ELR (cell line): ENCODE measurements around the gene WDHD1.
"Not testable (repeated sequence)": the region's sequence is repeated elsewhere in the genome, so short reads cannot be mapped to it uniquely, and the experiment has no call there.

Experiments
- DNase-seq: peaks from one replicate; pipeline ENCODE4 v3.0.0-alpha.2; 2015; ENCODE audit warnings: low read depth

WDHD1 gene, protein sequence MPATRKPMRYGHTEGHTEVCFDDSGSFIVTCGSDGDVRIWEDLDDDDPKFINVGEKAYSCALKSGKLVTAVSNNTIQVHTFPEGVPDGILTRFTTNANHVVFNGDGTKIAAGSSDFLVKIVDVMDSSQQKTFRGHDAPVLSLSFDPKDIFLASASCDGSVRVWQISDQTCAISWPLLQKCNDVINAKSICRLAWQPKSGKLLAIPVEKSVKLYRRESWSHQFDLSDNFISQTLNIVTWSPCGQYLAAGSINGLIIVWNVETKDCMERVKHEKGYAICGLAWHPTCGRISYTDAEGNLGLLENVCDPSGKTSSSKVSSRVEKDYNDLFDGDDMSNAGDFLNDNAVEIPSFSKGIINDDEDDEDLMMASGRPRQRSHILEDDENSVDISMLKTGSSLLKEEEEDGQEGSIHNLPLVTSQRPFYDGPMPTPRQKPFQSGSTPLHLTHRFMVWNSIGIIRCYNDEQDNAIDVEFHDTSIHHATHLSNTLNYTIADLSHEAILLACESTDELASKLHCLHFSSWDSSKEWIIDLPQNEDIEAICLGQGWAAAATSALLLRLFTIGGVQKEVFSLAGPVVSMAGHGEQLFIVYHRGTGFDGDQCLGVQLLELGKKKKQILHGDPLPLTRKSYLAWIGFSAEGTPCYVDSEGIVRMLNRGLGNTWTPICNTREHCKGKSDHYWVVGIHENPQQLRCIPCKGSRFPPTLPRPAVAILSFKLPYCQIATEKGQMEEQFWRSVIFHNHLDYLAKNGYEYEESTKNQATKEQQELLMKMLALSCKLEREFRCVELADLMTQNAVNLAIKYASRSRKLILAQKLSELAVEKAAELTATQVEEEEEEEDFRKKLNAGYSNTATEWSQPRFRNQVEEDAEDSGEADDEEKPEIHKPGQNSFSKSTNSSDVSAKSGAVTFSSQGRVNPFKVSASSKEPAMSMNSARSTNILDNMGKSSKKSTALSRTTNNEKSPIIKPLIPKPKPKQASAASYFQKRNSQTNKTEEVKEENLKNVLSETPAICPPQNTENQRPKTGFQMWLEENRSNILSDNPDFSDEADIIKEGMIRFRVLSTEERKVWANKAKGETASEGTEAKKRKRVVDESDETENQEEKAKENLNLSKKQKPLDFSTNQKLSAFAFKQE

DNA sequence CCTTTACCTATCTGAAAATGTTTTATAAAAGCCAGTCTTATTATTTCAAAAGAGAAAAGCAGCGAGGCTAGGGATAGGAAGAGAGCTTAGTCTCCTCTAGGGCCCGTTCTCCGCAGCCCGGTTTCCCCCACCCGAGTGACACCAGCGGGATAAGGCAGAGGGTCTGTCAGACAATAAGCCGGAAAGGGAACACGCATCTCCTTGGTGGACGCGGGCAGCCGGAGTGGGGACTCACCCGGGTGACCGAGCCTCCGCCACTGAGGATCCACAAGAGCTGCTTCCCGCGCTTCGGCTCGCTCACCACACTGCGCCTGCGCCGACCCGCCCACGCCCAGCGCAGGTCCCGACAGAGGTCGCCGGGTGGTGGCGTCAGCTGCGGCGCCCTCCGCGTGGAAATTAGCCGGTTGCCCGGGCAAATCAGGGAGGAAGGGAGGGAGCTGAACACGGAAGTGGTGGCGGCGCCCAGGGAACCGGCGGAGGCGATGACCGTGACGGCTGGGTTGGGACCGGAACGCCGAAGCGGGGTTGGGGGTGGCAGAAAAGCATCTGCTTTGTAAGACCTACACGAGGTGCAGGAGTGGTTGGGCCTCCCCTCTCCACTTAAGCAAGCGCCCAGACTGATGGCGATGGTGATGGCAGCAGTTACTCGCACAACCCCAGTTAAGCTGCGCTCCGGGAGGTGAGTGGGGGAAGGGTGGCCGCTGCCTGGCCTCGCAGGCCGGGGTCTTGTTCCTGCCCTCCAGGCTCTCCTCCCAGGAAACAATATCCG lies at the start of gene WDHD1, which contains the start of gene SOCS4:
Gene WDHD1, minus strand, starts transcription at position 307 of the 769 bp plus-strand sequence. CDS start 312 bp downstream, outside the sequence.
Gene SOCS4, plus strand, starts transcription at position 444 of the 769 bp plus-strand sequence. CDS start 15,806 bp downstream, outside the sequence.
- DNase-seq, result peak; percentile 95

DNA sequence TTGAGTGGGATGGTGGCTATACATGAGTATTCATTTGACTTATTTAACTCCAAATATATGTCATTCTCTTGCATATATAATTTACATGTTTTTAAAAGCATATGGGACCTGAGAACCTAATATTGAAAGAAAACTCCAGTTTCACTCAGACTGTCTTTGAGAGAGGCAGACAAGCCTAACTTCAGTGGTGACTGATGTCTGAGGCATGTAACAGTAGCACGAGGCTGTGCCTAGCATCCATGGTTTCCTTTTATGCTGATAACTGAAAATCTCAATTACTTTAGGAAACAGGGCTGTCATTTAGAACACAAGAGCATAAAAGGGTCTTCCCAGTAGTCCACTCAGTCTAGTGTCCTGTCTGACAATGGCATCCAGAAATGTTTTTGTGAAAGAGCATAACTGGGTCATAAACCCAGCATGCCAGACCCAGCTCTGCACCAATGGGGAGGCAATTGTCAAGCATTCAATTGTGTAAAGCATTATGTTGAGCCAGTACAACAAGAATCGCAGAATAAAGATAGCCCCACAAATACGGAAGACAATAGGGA lies 48.8 kb upstream of the WDHD1 start:
- peak; percentile 62 for DNase-seq

DNA sequence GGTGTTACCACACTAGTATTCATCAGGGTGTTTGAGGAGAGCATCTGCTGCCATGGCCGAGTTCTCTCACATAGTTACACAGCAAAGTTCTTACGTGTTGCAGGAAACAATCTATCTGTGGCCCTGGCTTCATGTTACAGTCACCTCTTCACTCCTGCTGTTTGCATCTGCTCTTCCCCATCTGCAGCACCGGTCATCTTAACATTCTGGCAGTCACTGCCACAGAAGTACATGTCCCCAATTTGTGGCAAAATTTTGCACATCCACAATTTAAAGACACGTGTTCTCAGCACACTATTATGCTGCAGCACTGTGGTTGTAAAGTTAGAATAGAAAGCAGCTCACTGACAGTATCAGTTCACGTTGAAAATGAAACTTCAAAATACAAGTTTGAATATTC lies 47.8 kb upstream of the WDHD1 start:
- DNase-seq, result peak; percentile 35

DNA sequence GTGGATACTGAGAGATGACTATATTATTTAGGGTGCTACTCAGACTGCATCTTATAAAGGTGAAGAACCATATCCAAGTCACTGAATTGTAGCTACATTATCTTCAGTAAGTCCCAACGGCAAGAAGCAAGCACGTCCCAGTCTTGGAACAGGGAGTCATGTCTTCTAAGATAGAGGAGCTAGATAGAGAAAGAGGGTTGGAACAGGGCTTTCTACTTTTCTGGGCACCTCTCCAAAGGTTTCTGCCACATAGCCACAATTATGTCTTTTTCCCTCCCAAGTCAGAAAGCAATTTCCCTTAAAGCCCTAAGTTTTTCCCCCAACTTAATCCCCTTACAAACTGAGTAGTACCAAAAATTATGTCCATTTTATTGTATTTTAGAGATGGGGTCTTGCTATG lies 47.0 kb upstream of the WDHD1 start:
- no peak for DNase-seq

DNA sequence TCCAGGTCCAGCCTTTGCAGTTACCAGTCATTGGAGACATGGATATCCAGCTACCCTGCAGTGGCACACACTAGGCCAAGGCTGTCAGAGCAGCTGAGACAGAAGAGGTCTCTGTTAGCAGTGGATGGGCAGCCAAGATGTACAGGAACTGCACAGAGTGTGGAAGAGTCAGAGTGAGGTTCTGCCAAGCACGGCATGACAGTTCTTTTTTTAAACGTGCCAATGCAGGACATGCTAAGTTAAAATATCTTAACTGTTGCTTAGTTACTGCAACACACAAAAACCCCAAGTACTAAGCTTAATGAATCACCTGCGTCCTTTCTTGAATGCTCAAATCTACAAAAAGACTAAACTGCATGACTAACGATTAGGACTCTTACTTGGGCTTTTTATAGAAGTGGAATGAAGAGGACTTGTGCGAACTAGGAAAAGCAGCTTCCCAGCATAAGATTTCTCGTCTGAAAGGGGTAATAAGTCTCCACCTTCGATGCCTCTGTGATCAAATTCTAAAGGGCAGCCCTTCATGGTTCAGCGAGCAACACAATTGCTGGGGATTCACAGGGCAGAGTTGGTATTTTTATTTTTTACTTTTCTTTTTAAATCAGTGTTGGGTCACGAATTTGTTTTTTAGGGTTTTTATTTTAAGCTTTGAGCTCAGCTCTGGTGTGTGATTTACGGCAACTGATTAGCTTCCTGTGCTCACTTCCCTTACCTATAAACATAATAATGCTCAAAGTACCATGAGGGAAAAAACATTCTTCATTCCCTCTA lies 45.2 kb upstream of the WDHD1 start:
- peak; percentile 94 for DNase-seq

DNA sequence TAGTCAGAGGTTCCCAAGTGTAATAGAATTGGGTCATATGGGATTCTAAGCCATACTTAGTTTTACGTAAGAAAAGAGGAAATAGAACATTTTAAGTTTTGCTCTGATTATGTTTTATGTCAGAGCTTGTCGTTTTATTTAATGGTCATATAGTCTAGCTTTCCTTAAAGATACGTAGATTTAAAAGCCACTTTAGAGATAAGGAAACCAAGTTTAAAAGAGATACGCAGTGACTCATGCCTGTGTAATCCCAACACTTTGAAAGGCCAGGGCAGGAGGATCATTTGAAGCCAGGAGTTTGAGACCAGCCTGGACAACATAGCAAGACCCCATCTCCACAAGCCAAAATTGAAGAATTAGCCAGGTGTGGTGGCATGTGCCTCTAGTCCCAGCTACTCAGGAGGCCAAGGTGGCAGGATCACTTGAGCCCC lies 44.1 kb upstream of the WDHD1 start:
- DNase-seq, result peak; percentile 56

DNA sequence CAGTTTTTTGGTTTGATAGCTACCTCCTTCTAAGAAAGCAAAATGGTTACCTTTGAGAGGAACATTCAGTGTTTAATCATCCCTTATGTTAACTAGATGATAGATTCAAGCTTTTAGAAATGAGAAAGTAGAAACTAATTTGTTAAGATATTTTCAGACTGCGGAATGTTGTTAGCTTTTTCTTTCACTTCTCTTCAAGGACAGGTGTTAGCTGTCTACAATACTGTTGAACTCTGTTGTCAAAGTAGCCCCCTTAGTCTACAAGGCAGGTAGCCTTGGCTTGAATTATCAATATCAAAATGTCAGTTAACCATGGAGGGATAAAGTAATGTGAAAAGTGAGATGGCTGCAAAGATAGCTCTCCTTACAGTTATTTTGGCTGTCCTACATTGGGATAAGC lies 39.3 kb upstream of the WDHD1 start:
- DNase-seq, result no peak

DNA sequence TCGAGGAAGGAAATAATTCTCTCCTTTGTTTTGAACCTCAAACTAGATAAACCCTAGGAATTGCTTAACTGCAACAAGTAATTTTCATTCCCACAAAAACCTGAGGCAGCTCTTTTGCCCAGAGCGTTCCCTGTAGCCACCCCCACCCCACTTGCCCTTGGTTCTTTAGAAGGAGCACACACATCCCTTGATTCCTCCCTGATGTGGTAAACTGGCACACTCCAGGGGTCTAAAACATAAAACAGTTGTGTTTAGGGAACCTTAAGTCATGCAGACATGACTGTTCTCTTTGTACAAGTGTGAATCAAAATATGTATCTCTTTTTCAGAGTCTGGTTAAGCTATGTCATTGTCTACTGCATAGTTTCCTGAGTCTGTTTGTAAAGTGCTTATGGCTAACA lies 38.5 kb upstream of the WDHD1 start:
- no peak for DNase-seq

DNA sequence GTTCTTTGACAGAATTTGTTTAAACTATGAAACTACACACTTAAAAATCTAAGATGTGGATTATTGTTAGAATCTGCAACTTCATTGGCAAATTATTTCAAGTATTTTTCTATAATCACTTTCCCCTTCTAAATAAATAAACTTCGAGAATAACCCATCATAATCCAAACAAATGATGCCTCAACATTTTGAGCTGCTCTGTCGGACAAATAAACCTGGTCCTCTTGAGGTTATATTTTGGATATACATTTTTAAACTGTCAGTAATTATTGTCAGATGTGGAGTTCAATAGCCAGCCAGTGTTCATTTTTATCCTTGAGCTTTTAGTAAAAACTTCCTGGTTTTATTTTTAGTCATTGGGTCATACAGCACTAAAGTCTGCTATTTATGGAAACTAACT lies 38.0 kb upstream of the WDHD1 start:
- not testable (repeated sequence) for DNase-seq

DNA sequence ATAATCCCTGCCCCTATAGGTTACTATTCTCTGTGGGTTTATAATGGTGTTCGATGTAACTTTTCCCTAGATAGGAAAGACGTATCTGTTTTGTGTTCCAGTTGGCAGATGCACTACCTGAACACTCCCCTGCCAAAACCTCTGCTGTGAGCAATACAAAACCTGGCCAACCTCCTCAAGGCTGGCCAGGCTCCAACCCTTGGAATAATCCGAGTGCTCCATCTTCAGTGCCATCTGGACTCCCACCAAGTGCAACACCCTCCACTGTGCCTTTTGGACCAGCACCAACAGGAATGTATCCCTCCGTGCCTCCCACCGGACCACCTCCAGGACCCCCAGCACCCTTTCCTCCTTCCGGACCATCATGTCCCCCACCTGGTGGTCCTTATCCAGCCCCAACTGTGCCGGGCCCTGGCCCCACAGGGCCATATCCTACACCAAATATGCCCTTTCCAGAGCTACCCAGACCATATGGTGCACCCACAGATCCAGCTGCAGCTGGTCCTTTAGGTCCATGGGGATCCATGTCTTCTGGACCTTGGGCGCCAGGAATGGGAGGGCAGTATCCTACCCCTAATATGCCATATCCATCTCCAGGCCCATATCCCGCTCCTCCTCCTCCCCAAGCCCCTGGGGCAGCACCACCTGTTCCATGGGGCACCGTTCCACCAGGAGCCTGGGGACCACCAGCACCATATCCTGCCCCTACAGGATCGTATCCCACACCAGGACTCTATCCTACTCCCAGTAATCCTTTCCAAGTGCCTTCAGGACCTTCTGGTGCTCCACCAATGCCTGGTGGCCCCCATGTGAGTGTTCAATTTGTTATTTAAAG lies 35.8 kb upstream of the WDHD1 start:
- no peak for DNase-seq

DNA sequence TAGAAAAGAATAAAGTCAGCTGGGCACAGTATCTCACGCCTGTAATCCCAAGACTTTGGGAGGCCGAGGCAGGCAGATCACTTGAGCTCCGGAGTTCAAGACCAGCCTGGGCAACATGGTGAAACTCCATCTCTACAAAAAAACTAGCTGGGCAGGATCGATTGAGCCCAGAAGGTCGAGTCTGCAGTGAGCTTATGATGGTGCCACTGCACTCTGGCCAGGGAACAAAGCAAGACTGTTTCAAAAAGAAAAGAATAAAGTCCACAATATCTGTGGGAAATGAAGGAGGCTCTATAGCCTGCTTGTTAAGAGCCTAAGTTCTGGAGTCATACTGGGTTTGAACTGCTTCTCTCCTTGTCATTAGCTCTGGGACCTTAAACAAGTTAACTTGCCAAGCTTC lies 32.4 kb upstream of the WDHD1 start:
- no peak for DNase-seq

DNA sequence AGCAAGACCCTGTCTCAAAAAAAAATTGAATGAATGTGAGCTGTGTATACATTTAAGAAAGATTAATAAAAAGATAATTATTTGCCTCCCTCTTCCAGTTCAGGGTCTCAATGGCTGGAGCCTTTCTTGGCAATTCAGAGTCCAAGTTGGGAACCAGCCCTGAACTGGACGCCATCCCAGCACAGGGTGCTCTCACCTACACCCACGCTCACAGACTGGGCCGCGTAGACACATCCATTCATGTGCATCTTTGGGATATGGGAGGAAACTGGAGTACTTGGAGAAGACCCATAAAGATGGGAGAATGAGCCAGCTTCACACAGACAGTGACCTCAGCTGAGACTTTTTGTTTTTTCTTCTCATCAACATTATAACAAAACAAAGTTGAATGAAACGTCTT lies 31.0 kb upstream of the WDHD1 start:
- no peak for DNase-seq

DNA sequence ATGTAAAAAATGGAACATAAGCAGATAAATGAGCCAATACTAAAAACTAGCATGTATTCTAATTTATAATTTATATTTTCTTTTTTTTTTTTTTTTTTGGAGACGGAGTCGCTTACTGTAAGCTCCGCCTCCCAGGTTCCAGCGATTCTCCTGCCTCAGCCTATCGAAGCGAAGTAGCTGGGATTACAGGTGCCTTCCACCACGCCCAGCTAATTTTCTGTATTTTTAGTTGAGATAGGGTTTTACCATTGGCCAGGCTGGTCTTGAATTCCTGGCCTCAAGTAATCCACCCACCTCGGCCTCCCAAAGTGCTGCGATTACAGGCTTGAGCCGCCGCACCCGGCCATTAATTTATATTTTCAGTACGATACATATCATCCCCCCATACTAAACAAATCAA lies 27.2 kb upstream of the WDHD1 start:
- DNase-seq, result no peak

DNA sequence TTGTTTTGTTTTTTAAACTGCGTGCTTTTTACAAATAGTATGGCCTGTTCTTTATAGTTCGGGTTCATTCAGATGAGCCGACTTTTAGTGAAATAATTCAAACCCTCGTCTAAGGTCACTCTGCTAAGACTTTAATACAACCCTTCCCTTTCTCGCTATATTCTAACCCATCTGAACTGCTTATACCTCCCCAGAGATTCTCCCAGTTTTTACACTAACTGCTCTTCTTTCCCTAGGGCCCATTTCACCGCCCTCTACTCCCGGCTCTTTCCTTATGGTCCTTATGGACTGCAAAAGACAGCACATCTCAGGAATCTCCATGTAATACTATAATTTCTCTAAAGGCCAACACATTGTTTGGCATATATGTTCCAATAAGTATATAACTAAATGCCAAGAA lies 26.6 kb upstream of the WDHD1 start:
- DNase-seq, result no peak

DNA sequence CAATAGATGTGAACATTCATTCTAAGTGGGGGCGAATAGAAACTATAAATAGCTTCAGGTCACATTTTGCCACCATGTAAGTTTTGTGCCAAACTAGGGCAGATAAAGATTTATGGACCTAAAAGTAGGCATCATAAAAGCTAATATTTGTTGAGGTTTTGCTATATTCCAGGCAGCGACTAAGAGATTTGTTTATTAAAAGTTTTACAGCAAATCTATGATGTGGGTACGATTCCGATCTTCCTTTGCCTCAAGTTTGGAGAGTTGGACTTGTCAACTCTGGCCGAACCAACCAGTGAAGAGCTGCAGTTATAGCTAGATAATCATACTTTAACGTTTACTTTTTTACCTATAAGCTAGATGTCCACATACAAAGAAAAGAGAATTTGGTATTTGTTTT lies 26.1 kb upstream of the WDHD1 start:
- no peak for DNase-seq

DNA sequence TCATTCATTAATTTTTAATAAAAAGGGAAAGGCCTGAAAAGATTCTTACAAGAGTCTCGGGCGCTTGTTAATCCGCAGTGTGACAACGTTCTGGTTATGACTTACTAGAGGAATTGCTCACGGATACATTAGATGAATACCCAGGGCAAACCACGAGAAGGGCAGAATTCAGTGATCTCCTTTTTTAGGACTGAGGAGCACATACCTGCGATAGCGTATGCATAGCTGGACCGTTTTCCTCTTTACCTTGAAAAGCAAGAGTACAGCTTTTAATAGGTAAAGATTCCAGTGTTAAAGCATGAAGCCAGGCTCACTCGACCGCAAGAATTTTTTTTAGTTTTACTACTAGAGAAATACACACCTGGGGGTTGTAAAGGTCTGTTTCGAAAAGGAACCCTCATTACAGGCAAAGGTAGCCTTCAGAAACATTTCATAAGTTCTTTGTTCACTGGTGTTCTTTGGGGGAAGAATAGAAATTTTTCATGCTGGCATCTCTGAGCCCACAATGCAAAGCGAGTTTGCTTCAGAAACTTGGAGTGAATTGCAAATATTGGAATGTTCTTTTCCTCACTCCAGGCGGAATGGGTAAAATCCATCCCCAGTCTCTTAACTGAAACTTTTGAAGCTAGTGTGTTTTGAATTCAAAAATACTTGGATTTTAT lies 25.5 kb upstream of the WDHD1 start:
- DNase-seq, result peak; percentile 30

DNA sequence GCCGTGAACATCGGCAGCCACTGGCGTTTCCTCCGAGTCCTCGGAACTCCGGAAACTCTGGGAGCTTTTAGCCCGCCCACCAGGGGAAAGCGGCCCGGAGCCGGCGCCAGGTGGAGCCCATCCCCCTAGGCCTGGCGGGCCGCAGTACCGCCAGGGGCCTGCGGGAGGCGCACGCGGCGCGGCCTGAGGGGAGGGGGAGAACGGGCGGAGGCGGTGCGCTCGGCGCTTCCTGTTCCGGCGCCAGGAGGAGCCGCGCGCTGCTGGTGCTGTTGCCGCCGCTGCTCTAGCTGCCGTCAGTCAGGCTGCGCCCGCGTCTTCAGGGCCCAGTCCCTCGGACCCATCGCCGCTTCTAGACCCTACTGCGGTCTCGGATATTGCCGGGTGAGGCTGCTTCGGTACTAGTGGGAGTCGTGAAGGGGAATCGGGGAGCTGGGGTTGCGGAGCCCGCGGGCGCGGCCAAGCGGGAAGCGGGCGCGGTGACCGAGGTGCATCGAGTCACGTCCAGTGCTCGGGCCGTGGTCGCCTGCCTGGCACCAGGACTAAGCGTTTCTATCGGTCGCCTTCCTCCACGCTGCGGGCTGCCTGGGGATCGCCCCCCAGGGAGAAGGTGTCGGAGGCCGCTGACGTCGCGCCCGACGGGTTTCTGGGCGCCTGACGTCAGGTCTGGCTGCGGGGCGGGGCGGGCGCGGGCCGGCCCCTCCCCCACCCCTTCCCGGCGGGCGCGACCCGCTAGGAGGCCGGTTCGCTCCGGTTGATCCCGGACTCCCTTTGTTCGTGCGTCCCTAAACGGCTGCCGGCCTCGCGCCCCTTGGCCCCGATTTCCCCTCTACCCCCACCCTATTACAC lies 24.7 kb upstream of the WDHD1 start, which contains the start of gene MAPK1IP1L:
Gene MAPK1IP1L, plus strand, starts transcription at position 225 of the 846 bp plus-strand sequence. CDS start 10,037 bp downstream, outside the sequence.
- DNase-seq, result peak; percentile 98

DNA sequence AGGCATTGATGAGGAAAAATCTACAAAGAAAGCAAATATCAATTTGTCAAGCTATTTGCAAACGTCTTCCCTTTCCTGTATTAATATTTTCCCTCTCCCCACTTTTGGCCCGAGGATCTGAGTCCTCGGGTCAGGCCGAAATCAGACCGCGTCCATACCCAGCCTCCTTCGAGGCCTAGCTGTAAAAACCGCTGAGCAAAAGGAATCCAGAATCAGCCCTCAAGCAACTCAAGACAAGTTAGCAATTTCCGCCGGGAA lies 24.2 kb upstream of the WDHD1 start:
- DNase-seq, result no peak
